ENCODE results near the gene XPNPEP1.

XPNPEP1 gene

DNA sequence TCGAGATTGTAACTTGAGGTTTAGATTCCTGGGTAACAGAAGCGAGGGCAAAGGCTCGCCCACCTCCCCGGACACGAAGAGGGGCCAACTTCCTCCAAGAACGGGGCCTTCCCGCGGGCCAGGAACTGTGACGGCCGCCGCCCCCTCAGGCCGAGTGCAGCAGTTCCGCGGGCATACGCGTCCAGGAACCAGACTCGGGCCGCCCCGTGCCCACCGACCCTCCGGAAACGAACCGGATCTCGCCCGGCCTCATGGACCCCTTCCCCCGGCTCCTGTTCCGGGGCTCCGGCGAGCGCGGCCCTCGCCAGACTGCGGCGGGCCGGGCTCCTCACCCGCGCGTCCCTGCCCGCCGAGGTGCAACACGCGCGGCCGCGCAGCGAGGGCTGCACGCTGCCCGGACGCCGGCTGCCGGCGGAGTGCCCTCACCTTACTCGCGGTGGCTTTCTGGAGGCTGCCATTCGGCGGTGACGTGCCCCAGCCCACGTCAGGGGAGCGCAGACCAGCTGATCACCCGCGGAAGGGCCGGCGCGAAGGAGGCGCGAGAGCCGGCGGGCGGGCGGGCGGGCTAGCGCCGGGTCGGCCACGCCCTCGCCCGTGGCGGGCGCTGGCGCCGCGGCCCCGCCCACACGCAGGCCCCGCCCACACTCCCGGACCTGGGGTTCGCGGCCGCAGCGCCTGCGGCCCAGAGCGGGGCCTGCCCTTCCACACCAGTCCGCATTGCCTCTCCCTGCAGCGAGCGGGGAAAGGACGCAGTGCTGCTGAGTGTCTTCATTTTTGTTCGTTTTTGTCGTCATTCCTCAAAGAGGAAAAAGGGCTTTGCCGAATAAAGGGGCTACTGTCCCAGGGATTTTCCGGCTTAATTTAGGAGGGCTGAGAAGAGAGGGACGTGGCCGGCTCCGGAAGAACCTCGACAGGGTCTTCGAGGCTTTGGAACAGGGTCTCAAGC lies at the start of gene XPNPEP1:
Gene XPNPEP1, minus strand, starts transcription at position 536 of the 946 bp plus-strand sequence. Its CDS starts 78 bp downstream, at position 458.
- peak; percentile 96 for DNase-seq (ENCODE audit: low spot score)

DNA sequence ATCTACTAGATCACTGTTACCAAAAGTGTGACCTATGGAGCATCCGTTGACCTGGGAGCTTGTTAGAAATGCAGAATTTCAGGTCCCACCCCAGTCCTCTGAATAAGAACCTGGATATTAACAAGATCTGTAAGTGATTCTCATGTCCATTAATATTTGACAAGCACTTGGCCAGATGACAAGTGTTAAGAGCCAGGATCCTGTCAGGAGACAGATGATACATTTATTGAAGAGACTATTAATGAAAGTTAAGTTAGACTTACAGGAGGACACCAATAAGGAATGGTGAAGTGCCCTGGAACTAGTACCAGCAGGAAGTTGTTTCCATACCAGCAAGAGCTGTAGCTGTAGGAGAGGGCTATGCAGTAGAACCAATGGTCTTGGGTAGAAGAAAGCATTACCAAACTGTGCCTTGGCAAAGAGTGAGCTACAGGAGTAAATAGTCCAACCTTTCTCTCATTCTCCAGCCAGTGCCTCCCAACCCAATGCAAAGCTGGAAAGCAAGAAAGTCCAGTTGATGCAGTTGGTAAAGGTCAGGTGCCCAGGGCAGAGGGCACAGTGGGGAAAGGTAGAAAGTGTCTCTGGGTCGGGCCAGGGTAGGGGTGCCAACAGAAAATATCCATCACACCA lies 49.2 kb upstream of the XPNPEP1 start:
- no peak for DNase-seq (ENCODE audit: low spot score)

DNA sequence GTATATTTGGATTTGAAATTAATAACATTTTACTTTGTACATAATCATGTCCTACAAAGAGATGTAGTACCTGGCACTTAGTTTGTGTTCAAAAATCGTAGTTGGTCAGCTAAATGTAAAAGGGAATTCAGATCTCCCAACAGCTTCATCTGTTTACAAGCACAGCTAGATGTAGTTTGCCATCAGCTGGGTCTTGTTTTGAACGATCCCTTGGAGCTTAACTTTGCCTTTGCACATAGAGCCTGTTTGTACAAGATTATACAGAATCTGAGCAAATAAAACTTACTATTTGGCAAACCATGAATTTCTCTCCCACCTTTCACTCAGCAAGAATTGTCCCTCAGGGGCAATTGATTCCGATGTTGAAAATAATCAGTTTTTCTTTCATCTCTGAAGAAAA lies 48.3 kb upstream of the XPNPEP1 start:
- no peak for DNase-seq (ENCODE audit: low spot score)

DNA sequence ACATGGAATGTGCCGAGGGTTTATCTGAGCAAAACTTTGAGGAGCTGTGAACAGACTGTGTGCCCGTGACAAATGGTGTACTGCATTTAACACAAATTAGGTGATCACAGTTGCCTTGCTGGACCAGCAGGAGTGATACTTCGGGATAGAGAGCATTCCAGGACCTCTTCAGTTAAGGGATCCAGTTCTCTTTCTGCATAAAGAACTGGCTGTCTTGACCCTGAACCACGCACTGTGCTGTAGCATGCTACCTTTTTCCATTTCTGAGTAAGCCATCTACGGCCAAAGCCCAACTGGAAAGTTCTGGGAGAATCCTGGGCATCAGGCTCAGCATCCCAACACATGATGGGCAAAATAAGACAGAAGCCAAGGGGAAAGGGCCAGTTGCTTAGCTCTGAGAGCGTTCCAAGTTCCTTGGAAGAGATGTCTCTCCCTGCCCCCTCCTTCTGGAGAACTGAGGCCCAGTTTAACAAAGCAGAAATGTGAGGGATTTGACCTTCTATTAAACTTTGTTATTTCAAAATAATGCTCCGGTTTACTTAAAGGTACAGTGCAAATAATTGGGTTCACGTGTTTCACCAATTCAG lies 46.5 kb upstream of the XPNPEP1 start:
- DNase-seq (ENCODE audit: low spot score), result no peak

DNA sequence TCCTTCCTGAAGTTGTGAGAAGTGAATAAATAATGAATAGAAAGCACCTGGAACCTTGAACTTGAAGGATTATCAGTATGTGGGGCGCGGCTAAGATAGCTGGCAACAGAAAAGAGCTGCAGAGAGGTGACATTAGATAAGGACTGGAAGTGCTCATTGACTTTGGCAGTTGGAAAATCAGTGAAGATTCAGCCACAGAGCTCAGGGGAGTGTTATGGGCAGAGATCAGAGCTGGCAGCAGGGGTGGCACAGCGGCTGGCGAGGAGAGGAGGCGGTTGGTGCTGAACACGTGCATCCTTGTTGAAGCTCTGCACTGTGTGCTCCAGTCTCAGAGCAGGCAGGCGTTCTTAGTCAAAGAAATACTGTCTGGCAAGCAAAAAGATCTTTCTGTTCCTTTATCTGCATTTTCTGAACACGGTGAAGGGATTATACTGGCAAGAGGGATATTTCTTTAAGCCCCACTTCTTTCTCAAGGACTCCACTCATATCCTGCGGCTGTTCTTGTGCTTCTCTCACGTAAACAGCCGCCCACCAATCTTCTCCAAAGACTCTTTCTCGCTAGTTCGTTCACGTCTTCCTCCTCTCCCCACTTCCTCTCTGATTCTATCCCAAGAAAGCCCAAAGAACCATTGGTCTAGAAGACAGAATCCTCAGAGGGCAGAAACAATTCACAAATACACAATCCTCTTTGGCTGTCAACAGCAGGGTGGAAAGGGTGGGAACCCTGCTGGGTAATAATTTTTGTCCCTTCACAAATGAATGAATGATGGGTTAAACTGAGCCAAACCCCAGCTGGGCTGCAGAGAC lies 45.8 kb upstream of the XPNPEP1 start:
- DNase-seq (ENCODE audit: low spot score), result peak; percentile 84

DNA sequence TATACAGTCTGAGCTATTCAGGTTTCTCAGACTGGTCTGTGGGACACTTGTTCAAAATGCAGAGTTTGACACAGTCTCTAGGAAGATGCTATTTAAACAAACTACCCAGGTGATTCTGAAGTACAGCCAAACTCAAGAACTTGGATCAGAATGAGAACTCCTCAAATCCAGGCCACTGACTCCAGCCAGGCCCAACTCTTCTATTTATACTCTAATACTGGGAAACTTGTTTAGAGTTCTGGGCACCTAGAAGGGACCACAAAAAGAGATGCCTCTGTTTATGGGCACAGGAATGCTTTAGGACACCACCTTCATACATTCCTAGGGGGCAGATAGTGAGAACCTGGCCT lies 44.4 kb upstream of the XPNPEP1 start:
- DNase-seq (ENCODE audit: low spot score), result no peak

DNA sequence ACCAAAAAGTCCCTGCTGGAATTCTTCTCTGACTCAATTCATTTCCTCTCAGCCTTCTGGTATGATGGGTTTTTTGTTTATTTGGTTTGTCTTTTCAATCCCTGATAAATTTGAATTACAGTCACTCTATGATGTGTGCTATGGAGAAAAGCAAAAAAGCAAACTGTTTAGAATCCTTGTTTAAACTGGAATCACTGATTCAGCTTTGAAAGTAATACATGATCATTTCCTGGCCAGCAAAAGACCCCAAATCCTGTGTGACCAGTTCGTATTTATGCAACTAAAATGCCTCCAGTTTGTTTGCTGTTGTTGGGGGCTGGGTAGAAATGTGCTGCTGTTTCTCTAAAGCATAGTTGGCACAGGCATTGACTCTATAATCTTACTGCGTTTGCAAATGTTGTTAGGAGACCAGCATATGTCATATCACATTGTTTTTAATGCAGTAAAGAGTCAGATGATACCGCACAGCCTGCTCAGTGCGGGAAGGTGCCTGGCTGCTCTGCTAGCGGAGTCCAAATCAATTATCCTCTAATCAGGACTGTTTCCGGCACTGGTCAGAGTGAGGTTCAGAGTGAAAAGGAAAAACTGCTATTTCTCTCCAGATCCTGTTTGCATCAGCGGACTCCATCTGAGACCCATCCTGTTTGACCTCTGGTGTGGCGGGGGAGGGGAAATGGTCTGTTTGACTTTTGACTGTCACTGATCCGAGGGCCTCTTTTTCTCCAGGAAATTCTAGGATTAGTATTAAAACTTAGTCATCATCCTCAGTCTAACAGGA lies 43.8 kb upstream of the XPNPEP1 start:
- no peak for DNase-seq (ENCODE audit: low spot score)

DNA sequence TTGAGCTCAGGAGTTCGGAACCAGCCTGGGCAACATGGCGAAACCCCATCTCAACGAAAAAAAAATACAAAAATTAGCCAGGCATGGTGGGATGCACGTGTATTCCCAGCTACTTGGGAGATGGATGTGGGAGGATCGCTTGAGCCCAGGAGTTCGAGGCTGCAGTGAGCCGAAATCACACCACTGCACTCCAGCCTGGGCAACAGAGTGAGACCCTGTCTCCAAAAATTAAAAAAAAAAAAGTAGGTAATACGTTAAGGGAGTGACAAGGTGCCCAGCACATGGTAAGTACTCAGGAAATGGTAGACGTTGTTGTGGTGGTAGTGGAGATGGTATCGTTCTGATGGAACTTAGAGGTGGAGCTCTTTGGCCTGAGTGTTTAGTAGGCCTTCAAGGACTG lies 41.0 kb upstream of the XPNPEP1 start:
- DNase-seq (ENCODE audit: low spot score), result no peak

DNA sequence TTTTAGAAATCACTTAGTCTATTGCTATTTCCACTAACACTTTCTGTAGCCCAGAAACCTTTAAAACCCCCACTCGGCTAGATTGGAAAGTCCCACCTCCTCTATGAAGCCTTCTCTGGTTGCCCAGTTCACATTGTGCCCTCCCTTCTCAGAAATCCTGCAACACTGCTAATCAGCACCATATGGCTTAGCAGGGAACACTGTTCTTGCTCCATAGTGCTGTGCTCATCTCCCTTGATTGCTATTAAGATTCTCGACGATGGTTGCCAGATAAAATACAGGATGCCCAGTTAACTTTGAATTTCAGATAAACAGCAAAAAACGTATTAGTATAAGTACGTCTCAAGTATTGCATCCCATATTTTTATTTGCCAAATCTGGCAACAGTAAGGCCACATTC lies 40.1 kb upstream of the XPNPEP1 start:
- DNase-seq (ENCODE audit: low spot score), result peak; percentile 41

DNA sequence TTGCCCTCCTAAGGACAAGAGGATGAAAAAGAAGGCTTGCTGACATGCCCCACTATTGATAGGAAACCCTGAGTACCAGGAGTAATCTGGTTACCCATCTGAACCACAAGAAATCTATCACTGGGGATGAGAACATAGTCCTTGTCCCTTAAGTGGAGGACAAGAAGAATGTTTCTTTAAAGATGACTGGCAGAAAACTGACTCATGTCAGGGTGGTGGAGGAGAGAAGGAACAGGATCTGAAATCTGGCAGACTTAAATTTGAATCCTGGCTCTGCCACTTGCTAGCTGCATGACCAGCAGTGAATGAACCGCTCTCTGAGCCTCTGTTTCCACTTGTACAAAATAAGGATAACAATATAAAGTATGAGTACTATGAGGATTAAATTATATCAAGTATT lies 38.9 kb upstream of the XPNPEP1 start:
- DNase-seq (ENCODE audit: low spot score), result peak; percentile 31

DNA sequence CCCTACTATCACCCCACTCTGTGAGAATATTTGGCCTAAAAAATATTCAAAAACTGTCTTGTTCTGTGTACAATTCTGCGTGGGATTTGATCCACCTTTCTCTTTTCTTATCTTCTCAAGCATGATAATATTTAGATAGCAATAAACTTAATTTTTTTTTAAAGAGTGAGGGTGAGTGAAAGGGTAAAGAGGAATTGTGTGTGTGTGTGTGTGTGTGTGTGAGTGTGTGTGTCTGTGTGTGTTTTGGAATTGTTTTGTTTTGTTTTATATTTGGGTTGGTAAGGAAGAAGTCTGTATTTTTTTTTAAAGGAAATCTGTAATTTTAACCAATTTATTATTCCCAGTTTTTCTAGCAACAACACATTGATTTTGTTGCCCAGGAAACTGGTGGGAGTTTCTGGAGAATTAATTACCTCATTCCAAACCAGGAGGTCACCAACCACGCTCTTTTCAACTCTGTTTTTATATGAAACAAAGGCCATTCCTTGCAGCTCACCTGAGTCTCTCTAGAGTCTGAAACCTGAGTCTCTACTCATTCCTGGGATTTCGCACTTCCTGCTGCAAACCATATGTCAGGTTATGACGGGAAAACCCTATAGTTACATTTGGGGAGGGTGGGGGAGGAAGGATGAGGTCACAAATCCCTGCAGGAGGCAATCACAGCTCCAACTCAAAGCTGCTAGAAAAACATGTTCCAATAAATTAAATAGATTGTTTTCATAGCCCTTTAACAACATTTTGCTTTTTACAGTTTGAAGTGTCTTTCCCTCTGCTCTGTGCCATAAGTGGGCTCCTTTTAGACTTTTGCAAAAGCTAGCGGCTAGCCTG lies 38.1 kb upstream of the XPNPEP1 start:
- no peak for DNase-seq (ENCODE audit: low spot score)

DNA sequence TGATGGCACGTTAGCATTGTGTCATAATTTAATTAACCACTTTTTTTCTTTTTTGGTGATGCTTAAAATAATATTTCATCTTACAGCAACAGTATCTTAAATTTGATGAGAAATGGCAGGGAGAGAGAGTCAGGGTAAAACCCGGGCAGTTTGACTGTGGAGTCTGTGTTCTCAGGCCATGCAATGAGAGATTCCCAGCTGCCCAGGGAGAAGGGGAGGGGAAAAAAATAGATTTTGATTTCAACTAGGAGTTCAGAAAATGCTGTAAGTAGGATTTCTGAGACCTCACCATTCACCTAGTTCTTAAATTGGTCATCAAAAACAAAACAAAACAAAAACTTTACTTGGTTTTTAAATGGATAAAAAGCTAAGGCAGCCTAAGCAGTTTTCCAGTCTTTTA lies 37.4 kb upstream of the XPNPEP1 start:
- DNase-seq (ENCODE audit: low spot score), result no peak

DNA sequence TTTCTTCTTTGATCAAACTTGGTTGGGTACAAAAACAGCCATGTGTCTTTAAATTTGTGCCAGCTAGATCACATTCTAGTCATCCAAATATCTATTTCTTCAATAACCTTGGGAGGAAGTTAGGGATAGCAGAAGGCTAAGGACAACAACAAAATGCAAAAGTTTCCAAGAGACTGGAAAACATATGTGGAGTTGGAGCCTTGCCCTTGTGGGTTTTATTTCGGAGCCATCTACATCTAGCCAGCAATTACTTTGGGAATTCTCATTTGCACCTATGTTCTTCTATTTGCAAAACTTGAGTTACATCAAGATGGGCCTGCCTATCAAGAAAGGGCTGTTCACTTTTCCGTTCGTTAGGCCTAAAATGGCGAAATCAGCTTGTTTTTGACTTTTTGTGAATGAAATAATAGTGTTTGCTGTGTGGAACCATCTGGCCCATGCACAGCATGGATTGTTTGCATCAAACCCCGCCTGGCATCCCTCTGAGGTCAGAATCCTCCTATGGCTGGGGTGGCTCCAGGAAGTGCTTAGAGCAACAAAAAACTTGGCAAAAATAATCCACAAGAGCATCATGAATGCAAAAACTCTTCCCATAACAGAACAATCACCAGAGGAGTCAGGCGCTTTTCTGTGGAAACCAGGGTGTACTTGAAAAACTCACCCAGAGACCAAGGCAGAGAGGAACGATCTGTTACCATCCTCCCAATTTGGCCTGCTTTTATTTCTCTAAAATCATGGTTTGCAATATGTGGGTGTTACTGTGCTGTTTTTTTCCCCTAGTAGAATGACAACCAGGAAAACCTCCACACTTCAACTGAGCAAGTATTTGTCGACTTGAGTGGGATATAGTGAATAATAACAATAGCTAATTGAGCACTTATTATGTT lies 36.2 kb upstream of the XPNPEP1 start:
- DNase-seq (ENCODE audit: low spot score), result peak; percentile 61

DNA sequence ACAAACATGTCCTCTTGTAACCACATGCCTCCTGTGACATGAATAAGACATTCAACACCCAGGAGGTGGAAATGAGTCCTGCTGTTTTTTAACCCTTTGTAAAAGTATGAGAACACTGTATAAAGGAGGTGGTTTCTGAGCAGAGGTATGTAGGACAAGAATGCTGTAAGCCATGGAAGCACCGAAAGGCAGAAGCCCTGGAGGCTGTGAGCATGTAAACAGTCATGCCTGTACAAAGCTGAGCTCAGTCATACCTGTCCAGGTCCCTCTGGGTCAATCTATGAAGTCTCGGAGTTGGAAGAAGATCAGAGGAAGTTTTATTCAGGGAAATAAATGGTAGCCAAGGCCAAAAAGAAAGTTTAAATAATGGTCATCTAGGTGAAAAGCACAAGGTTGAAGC lies 34.7 kb upstream of the XPNPEP1 start:
- DNase-seq (ENCODE audit: low spot score), result no peak

DNA sequence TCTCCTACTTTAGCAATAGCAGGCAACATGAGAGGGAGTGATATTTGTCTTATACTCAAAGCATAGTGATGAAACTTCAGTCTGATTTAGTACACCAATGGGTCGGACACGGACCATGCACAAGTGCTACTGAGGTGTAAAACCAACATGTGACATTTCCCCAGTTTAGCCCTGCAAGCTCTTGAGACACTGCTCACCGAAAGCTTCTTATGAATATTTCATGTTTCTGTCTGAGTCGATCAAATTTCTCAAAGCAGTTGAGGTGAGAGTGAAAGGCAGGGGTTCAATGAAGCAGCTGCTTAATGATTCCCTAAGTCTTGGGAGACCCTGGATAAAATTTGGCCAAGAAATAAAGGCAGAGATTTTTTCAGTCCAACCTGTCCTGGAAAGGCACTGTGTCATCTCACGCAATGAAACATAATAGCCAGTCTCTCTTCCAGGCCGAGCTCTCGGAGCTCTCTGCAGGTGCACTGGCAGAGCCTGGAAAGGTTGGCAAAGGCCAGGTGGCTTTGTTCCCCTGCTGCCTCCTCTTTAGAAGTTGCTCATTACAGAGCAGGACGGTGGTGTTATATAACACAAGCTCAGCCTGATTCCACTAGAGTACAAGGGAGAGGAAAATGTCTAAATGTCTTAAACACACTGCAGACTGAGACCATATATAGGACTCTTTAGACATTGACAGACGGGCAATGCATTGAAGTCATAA lies 33.9 kb upstream of the XPNPEP1 start:
- no peak for DNase-seq (ENCODE audit: low spot score)

DNA sequence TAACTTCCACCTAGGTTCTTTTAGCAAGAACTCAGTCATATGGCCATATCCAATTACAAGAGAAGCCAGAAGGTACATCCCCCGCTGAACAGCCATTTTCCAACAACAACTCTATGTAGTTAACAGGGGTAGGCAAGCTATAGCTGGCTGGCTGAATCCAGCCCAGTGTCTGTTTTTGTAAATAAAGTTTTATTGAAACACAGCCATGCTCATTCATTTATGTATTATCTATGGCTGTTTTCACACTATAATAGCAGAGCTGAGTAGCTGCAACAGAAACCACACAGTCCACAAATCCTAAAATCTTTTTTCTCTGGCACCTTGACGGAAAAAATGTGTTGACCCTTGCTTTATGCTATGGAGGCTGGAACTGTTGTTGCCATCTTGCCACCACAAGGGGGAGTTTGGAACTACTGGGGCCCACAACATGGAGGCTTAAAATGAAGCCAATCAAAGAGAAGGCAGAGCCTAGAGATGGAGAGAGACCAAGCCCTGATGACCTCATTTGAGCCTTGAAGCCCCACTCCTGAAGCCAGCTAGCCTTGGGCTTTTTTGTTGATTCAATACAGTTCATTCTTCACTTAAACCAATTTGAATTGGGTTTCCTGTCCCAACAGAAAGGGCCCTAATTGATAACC lies 33.3 kb upstream of the XPNPEP1 start:
- no peak for DNase-seq (ENCODE audit: low spot score)

DNA sequence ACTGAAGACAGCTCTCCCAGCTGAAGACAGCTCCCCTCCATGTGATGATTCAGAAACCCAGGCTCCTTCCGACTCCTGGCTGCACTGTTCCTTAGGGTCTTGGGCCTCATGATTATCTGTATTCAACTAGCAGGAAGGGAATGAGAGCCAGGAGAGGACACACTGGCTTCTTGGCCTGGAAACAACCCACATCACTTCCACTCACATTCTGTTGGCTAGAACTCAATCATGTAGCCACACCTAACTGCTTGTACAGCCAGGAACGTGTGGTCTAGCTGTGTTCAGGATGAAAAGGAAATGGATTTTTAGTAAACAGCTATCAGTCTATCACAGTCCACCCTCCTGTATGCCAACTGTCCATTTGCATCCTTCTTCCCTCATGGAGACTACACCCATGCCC lies 30.5 kb upstream of the XPNPEP1 start:
- no peak for DNase-seq (ENCODE audit: low spot score)

DNA sequence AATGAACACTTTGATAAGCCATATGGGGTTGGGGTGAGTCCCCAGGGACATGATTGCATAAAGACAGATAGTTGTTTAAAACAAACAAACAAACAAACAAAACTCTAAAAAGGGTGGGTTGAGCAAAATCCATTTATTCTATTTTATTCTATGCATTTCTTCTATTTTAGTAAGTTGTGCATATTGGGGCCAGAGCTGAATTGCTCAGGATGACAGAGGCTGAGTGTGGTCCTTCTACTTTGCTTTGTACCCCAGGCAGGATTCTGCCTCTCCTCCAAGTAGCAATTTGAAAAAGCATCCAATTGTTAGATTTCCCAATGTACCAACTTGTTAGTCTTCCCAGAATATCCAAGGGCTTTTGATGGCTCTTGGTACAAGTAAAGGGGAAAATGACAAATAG lies 29.2 kb upstream of the XPNPEP1 start:
- DNase-seq (ENCODE audit: low spot score), result no peak

Measured in Ammon's horn (tissue), 1 donor.